Measurements from ENCODE around the gene MTUS2.

MTUS2 gene

GRCh38 chr13:29402166-29402636 is 582.1 kb downstream of the MTUS2 start:
- no peak for DNase-seq (ENCODE audit: low spot score)

GRCh38 chr13:29405401-29405800 is 585.3 kb downstream of the MTUS2 start:
- DNase-seq (ENCODE audit: low spot score), result no peak

- no peak for DNase-seq (ENCODE audit: low spot score)
Observed at GRCh38 chr13:29411481-29411880, 591.3 kb downstream of the MTUS2 start.

DNA sequence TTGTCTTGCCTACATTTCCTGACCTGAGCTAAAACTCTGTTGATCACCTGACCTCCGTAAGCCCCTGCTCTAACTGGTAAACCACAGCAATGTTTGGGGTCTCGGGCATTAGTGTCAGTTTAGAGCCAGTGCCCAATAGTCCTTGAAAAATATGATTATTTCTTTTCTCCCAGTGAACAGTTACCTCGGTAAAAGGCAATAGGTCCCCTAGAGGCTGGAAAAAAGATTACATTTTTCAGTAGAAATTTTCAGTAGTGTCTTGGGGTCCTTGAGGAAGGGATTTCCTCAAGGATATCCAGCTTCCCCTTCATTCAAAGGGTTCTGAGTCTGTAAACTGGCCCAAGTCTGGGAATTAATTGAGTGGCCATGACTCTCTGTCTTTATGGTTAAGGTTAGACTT is 597.9 kb downstream of the MTUS2 start:
- DNase-seq (ENCODE audit: low spot score), result no peak

DNA sequence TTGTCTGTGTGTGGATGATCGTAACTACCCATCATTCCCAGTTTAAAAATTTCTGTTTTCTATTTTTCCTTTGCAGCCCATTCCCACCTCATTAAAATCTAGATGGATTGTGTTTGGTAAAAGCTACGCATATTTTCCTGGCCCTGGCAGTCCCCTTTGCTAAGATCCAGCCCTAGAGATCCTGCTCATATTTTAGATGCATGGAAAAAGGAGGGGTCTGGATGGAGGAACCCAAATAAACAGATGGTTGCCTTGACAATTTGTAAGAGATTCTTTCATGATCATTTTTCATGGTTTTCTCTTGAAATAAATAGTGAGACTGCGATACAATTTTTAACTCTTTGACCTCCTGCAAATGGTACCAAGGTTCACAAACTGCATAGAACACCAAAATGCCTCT is 601.0 kb downstream of the MTUS2 start:
- no peak for DNase-seq (ENCODE audit: low spot score)

DNA sequence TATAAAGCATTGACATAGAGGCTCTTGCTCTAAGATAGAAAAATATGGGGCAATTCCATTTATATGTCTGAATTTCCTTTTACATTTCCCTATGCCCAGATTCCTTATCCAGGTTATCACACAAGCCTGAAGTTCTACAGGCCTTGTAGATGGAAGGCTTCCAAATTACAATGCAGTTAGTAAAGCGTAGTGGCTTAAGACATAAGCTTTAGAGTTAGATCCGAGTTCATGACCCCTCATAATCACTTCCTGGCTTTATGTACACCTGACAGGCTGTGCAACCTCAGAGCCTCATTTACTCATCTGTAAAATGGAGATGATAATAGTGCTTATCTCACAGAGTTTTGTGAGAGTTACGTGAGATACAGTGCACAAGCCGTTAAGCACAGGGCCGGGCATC is 601.9 kb downstream of the MTUS2 start:
- no peak for DNase-seq (ENCODE audit: low spot score)

GRCh38 chr13:29423050-29423449 is 602.9 kb downstream of the MTUS2 start:
- DNase-seq (ENCODE audit: low spot score), result no peak

- DNase-seq (ENCODE audit: low spot score), result no peak
Observed at GRCh38 chr13:29427937-29428309, 607.8 kb downstream of the MTUS2 start.

GRCh38 chr13:29428310-29429181 is 608.4 kb downstream of the MTUS2 start:
- DNase-seq (ENCODE audit: low spot score), result no peak

DNA sequence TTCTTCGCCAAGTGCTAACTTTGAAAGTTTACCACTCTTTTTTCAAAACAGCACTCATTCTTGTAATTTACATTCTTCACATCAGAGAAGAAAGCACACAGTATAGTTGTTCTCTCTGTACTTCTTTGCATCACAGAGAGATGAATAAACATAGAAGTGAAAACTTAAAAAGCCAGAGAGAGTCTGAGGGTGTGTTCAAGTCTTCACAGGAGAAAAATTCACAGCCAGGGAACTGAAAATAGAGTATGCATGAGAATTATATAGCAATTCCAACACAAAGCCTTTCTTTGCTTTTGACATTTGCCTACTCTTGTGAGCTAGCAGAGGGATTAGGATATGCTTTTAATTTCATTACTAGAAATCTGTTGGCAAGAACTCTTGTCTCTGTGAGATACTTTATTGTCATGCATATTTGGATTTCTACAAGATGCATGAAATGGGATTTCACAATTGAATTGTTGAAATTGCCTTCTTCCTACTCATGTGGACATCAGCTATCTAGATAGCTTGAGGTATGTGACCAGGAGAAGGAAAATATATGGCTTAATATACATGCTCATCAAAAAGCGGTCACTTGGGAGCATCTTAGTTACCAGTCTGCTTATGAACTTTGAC is 609.3 kb downstream of the MTUS2 start:
- no peak for DNase-seq (ENCODE audit: low spot score)

- DNase-seq (ENCODE audit: low spot score), result no peak
Observed at GRCh38 chr13:29434217-29434945, 614.2 kb downstream of the MTUS2 start.

- no peak for DNase-seq (ENCODE audit: low spot score)
Observed at GRCh38 chr13:29435125-29435911, 615.2 kb downstream of the MTUS2 start.

GRCh38 chr13:29436291-29436690 is 616.2 kb downstream of the MTUS2 start:
- no peak for DNase-seq (ENCODE audit: low spot score)

GRCh38 chr13:29436721-29437280 is 616.7 kb downstream of the MTUS2 start:
- no peak for DNase-seq (ENCODE audit: low spot score)

GRCh38 chr13:29438769-29439168 is 618.6 kb downstream of the MTUS2 start:
- no peak for DNase-seq (ENCODE audit: low spot score)

- no peak for DNase-seq (ENCODE audit: low spot score)
Observed at GRCh38 chr13:29439601-29440388, 619.7 kb downstream of the MTUS2 start.

DNA sequence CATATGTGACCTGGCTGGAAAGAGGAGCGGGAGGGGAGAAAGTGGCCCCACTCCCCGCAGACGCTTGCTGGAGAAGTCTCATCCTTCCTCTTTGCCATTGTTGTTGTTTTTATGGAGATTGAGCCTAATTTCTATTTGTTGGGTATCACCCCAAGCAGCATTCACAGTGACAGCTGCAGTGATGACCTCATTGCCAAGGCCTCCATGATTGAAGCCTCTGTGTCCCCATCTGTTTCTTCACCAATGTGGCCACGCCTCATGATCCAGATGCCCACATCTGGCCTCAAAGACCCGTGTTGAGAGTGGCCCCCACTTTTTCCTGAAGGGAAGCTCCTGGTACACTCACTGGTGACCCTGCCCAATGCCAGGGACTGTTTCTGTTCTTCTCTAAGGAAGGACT is 621.2 kb downstream of the MTUS2 start:
- DNase-seq (ENCODE audit: low spot score), result no peak

DNA sequence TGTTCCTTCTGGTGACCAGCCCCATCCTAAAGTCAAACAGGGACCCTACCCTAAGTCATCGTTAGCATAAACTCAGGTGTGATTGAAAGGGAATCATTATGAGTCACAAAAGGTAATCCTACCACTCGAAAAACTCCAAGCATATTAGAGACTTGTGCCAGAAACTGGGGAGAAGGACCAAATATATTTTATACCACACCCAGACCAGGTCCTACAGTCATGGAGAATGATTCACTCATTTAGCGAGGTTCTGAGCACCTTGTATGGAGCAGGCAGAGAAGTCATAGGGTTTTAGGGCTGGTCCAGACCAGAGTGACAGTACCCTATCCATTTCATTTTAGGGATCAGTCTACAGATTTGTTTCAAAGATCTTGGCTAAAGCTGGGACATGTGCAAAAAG is 625.9 kb downstream of the MTUS2 start:
- no peak for DNase-seq (ENCODE audit: low spot score)

- DNase-seq (ENCODE audit: low spot score), result no peak
Observed at GRCh38 chr13:29448174-29448573, 628.0 kb downstream of the MTUS2 start.

GRCh38 chr13:29449726-29450125 is 629.6 kb downstream of the MTUS2 start:
- no peak for DNase-seq (ENCODE audit: low spot score)

- no peak for DNase-seq (ENCODE audit: low spot score)
Observed at GRCh38 chr13:29451976-29452375, 631.8 kb downstream of the MTUS2 start.
